ENCODE data around the gene TRIM66.

DNA sequence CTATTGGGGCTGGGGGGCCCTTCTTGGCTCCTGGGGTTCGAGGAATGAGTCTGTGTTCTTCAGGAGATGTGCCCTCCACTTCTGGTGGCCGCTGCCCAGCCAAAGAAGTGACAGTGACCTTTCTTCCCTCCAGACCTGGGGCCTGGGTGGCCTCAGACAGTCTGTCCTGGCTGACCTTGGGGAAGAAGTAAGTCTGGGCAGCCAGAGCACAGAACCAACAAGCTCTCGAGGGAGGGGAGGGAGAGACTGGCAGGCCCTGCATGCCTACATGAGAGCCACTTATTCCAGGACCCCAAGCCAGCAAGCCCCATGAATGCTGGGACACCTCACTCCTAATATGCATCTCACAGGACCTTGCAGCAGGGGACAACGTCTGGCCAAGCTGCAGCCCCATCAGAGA lies 61.3 kb downstream of the TRIM66 start:
- TF ChIP-seq TCF12 (IDR thresholded peaks at IDR 0.05; ENCODE audit: low read depth) = no peak
- TF ChIP-seq, protein P1, sequence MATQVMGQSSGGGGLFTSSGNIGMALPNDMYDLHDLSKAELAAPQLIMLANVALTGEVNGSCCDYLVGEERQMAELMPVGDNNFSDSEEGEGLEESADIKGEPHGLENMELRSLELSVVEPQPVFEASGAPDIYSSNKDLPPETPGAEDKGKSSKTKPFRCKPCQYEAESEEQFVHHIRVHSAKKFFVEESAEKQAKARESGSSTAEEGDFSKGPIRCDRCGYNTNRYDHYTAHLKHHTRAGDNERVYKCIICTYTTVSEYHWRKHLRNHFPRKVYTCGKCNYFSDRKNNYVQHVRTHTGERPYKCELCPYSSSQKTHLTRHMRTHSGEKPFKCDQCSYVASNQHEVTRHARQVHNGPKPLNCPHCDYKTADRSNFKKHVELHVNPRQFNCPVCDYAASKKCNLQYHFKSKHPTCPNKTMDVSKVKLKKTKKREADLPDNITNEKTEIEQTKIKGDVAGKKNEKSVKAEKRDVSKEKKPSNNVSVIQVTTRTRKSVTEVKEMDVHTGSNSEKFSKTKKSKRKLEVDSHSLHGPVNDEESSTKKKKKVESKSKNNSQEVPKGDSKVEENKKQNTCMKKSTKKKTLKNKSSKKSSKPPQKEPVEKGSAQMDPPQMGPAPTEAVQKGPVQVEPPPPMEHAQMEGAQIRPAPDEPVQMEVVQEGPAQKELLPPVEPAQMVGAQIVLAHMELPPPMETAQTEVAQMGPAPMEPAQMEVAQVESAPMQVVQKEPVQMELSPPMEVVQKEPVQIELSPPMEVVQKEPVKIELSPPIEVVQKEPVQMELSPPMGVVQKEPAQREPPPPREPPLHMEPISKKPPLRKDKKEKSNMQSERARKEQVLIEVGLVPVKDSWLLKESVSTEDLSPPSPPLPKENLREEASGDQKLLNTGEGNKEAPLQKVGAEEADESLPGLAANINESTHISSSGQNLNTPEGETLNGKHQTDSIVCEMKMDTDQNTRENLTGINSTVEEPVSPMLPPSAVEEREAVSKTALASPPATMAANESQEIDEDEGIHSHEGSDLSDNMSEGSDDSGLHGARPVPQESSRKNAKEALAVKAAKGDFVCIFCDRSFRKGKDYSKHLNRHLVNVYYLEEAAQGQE (IDR thresholded peaks at IDR 0.05; ENCODE audit: low read depth) = no peak
- no peak for TF ChIP-seq TEAD4 (IDR thresholded peaks at IDR 0.05)
- TF ChIP-seq FOXM1 (IDR thresholded peaks at IDR 0.05; ENCODE audit: borderline replicate concordance, low read depth) = no peak
- no peak for TF ChIP-seq NFIC (IDR thresholded peaks at IDR 0.05)
- TF ChIP-seq, protein P2, sequence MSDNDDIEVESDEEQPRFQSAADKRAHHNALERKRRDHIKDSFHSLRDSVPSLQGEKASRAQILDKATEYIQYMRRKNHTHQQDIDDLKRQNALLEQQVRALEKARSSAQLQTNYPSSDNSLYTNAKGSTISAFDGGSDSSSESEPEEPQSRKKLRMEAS (IDR thresholded peaks at IDR 0.05) = no peak
- no peak for TF ChIP-seq CEBPB (IDR thresholded peaks at IDR 0.05)
- no peak for TF ChIP-seq TAF1 (IDR thresholded peaks at IDR 0.05; ENCODE audit: low read depth)
